Spleen (tissue), 11 donors: ENCODE data around the gene PRPF8. TPM values are rescaled to one million over a fixed set of nuclear protein-coding genes. Genes with fewer than 3 reads are reported as not detected.
A peak's percentile ranks its signal among the peaks of the same experiment; 100 is the strongest.

Experiments
- DNase-seq: peaks from one replicate; pipeline ENCODE4 v3.0.0-alpha.2; 2020
- H3K27ac ChIP-seq, 8 donors: fragments of 200-600 bp; sonication (generic) in 7 of 8; 1 replicate in 4 of 8; 2 replicates in 4 of 8; pipeline versions ENCODE4 v1.5.0 to v1.8.0; 2016 to 2021; ENCODE audit warnings: inconsistent platforms in 4 of 8, mild to moderate bottlenecking in 4 of 8, moderate library complexity in 1 of 8
- H3K27me3 ChIP-seq, 7 donors: fragments of 200-600 bp; sonication (generic) in 6 of 7; replicated peaks in 1 of 7; 1 replicate in 4 of 7; 2 replicates in 3 of 7; pipeline versions ENCODE4 v1.5.0 to v1.8.0; 2016 to 2021; ENCODE audit warnings: inconsistent platforms in 3 of 7, mild to moderate bottlenecking in 1 of 7
- H3K36me3 ChIP-seq, 6 donors: fragments of 200-600 bp; sonication (generic) in 5 of 6; 1 replicate in 4 of 6; 2 replicates in 2 of 6; pipeline versions ENCODE4 v1.5.0 to v1.8.0; 2016 to 2021; ENCODE audit warnings: inconsistent platforms in 2 of 6
- H3K4me1 ChIP-seq, 6 donors: fragments of 200-600 bp; sonication (generic) in 5 of 6; 1 replicate in 3 of 6; 2 replicates in 3 of 6; pipeline versions ENCODE4 v1.5.0 to v1.8.0; 2016 to 2021; ENCODE audit warnings: inconsistent platforms in 3 of 6
- H3K4me3 ChIP-seq, 8 donors: fragments of 200-600 bp; sonication (generic) in 7 of 8; 1 replicate in 4 of 8; 2 replicates in 4 of 8; pipeline versions ENCODE4 v1.5.0 to v1.8.0; 2016 to 2021; ENCODE audit warnings: inconsistent platforms in 4 of 8, mild to moderate bottlenecking in 4 of 8, moderate library complexity in 2 of 8
- H3K9me3 ChIP-seq, 8 donors: fragments of 200-600 bp; sonication (generic) in 7 of 8; 1 replicate in 4 of 8; 2 replicates in 4 of 8; pipeline versions ENCODE4 v1.5.0 to v1.8.0; 2016 to 2021; ENCODE audit warnings: inconsistent platforms in 4 of 8
- CTCF ChIP-seq, 11 experiments: fragments of 200-600 bp in 7 of 11; fragments of 450-650 bp in 4 of 11; sonication (generic) in 4 of 11; IDR thresholded peaks in 8 of 11; conservative IDR thresholded peaks in 3 of 11; 1 replicate in 7 of 11; 2 replicates in 4 of 11; pipeline versions ENCODE4 v1.4.0 to v1.8.0; 2016 to 2021; ENCODE audit warnings: antibody characterized with exemption in 11 of 11, inconsistent platforms in 4 of 11, mild to moderate bottlenecking in 1 of 11
- POLR2A ChIP-seq, 3 donors: fragments of 450-650 bp; IDR thresholded peaks; one replicate each; pipeline ENCODE4 v1.5.1; 2017; ENCODE audit warnings: antibody characterized with exemption in 3 of 3, mild to moderate bottlenecking in 1 of 3
- POLR2AphosphoS5 ChIP-seq, 3 donors: sonication (generic); formaldehyde crosslinking; IDR thresholded peaks; one replicate each; pipeline ENCODE4 v1.5.1; 2017; ENCODE audit warnings: antibody characterized with exemption in 3 of 3
- WGBS, 5 donors: extraction: QIAGEN DNeasy Blood & Tissue Kit in 3 of 5; methylation state at CpG; one replicate each; pipeline versions ENCODE4 v1.1.5 to v1.1.7; 2013 to 2018; 5-methylcytosine and 5-hydroxymethylcytosine counted together
- intact Hi-C: fragments of 100-400 bp; cut with DNase I; formaldehyde crosslinking; loops from one replicate; pipeline ENCODE4 v1.15.0; 2023; ENCODE audit warnings: low total_unique reads
- polyA plus RNA-seq, 3 donors: library from polyadenylated mRNA; stranded (reverse); fragments of 200-250 nt; gene quantifications; one replicate each; pipeline ENCODE4 v1.2.1, GENCODE V29; 2013
- total RNA-seq, 7 donors: library from RNA; depleted of rRNA in 3 of 7; stranded (reverse); fragments of >200 nt in 3 of 7; fragmentation: NEBNext Ultra II Directional in 4 of 7; extraction: Animal tissue kit (Norgen Biotek cat#: 25700) in 4 of 7; gene quantifications; one replicate each; pipeline versions ENCODE4 v1.1.0 to v1.2.1, GENCODE V29; 2016 to 2021
- donor health status: healthy with polysubstance abuse.
- donor health status: DM: no; HTN: no; CAD: no; lungs with moderate emphysema.
- donor health status: DM: no; HTN: no; CAD: no.
- donor health status: Bipolar disorder and iron deficiency.
- donor health status: healthy.
- donor health status: DM: no; HTN: no; CAD: no.
- donor health status: DM: yes; HTN: yes; CAD: no.

The PRPF8 gene
- total and polyA plus RNA-seq, 10 donors, result 67.2 to 320 (median 239) TPM

GRCh38 chr17:1649844-1650501 is 34.7 kb downstream of the PRPF8 start, which contains the start of gene RILP:
Gene RILP (minus strand): TSS chr17:1649866. CDS start chr17:1649804, 62 bp downstream.
- H3K4me1 ChIP-seq, result peaks cover 44 to 75% (median 60%) of the 10 kb centered on the region in 6 donors
- H3K27me3 ChIP-seq, result no peaks in the 10 kb centered on the region
- DNase-seq, result peak; percentile 93
- TF ChIP-seq POLR2A (IDR thresholded peaks at IDR 0.05), result peak in 1 of 3 donors; percentile 8
- TF ChIP-seq CTCF (IDR thresholded peaks at IDR 0.05 in 8 of 11, conservative IDR thresholded peaks at IDR 0.05 in 3 of 11), result no peak
- TF ChIP-seq POLR2AphosphoS5 (IDR thresholded peaks at IDR 0.05), result peak; percentile 73 to 86 (median 81)
- no peaks in the 10 kb centered on the region for H3K9me3 ChIP-seq
- H3K36me3 ChIP-seq, result peaks cover 10 to 65% (median 49%) of the 10 kb centered on the region in 6 donors
- intact Hi-C loops, result no loop called here
- H3K27ac ChIP-seq, result peak within 1 kb of the TSS; percentile 94 to 99 (median 96)
- 18 to 39% (median 30%) methylated on average over 11 to 23 of the region's 23 CpGs for WGBS, 5 donors
- H3K4me3 ChIP-seq, result peak within 1 kb of the TSS; percentile 65 to 94 (median 78)

GRCh38 chr17:1648963-1649843 is 35.5 kb downstream of the PRPF8 start:
- Histone ChIP-seq H3K27me3 (no peaks in the 10 kb centered on the region), H3K9me3 (no peaks in the 10 kb centered on the region), H3K4me3 (peak overlapping the region; percentile 65 to 94 (median 78)), H3K36me3 (peaks cover 10 to 57% (median 41%) of the 10 kb centered on the region in 6 donors), H3K4me1 (peaks cover 51 to 83% (median 68%) of the 10 kb centered on the region in 6 donors), H3K27ac (peak overlapping the region; percentile 94 to 99 (median 96))
- intact Hi-C loops, result no loop called here
- DNase-seq, result peak; percentile 100
- peak in 1 of 3 donors; percentile 61 for TF ChIP-seq POLR2A (IDR thresholded peaks at IDR 0.05)
- TF ChIP-seq POLR2AphosphoS5 (IDR thresholded peaks at IDR 0.05), result peak; percentile 85 to 93 (median 86)
- TF ChIP-seq CTCF (IDR thresholded peaks at IDR 0.05 in 8 of 11, conservative IDR thresholded peaks at IDR 0.05 in 3 of 11), result peak in 8 of 11 experiments; percentile 91 to 99 (median 98)
- WGBS, 5 donors, result 0 to 1% (median 0%) methylated on average over 20 to 100 of the region's 100 CpGs

- H3K27me3 ChIP-seq, result no peaks in the 10 kb centered on the region
- intact Hi-C loops, result no loop called here
- H3K27ac ChIP-seq, result peak overlapping the region; percentile 66 to 99 (median 93)
- H3K9me3 ChIP-seq, result no peaks in the 10 kb centered on the region
- H3K4me1 ChIP-seq, result peaks cover 53 to 91% (median 76%) of the 10 kb centered on the region in 6 donors
- WGBS, 5 donors, result 4 to 11% (median 6%) methylated on average over 10 to 54 of the region's 54 CpGs
- H3K36me3 ChIP-seq, result peaks cover 5 to 49% (median 33%) of the 10 kb centered on the region in 6 donors
- TF ChIP-seq POLR2A (IDR thresholded peaks at IDR 0.05) (no peak), POLR2AphosphoS5 (IDR thresholded peaks at IDR 0.05) (peak in 1 of 3 donors; percentile 17), CTCF (IDR thresholded peaks at IDR 0.05 in 8 of 11, conservative IDR thresholded peaks at IDR 0.05 in 3 of 11) (peak in 3 of 11 experiments; percentile 87 to 94 (median 90))
- DNase-seq, result no peak
- H3K4me3 ChIP-seq, result peak overlapping the region; percentile 14 to 94 (median 67)
Observed at GRCh38 chr17:1648173-1648962, 36.3 kb downstream of the PRPF8 start.
